Heart left ventricle (tissue), 13 donors: ENCODE data around the gene CD72.

Source experiments
- POLR2A ChIP-seq, 2 donors: fragments of 450-650 bp; IDR thresholded peaks; one replicate each; pipeline ENCODE4 v1.6.1; 2017; ENCODE audit warnings: antibody characterized with exemption in 2 of 2, mild to moderate bottlenecking in 2 of 2, moderate library complexity in 2 of 2
- TF ChIP-seq, protein P1 (sequence below), 12 donors: fragments of 200-600 bp; sonication (generic) in 4 of 12; IDR thresholded peaks; one replicate each; pipeline versions ENCODE4 v1.5.0 to v1.8.0; 2018 to 2022; ENCODE audit warnings: antibody characterized with exemption in 12 of 12, mild to moderate bottlenecking in 5 of 12
- donor health status: ischemic (EF 13 %, LVEDD 7.1; RV severe dilation, severe dysfunction).
- donor health status: DM: no; HTN: yes; CAD: no.
- donor health status: DM: no; HTN: no; CAD: no.
- donor health status: ischemic (EF 25% LVEDD 6.9; RV normal size, moderate dysfunction).
- donor health status: ischemic (EF 25% LVEDD 5.7; RV mildly dilated, moderate dysfunction).
- donor health status: ischemic (EF 35%, LVEDD 5.7; RV mildly dilated, moderate dysfunction).
- donor health status: nonischemic (EF 11% LVEDD 7.7; RV severe dilation, severe dysfunction).
- donor health status: DM: yes; HTN: yes; CAD: no.
- donor health status: PGD.
- donor health status: ischemic (EF 29% LVEDD 5.4; RV normal size, mild dysfunction).
- donor health status: nonischemic (EF 23%, LVEDD 6.1; RV moderate dilation, normal function).

DNA sequence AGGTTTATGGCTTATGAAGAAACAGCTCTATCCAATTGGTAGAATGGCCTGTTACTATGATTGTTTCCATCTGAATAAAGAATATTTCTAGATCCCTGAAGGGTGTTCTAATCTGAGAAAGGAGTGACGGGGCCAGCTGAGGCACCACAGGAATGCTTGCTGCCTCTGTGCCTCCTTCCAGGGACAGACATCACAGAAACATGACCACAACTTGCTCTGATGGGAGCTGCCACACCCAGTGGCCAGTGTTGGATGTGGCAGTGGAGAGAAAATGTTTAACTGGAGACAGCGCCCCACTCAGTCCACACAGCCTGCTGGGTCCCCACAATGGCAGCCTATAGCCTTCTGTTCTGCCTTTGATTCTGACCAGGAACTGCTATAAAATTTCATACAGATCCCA, 51.8 kb downstream of the CD72 start:
- TF ChIP-seq, protein P1, sequence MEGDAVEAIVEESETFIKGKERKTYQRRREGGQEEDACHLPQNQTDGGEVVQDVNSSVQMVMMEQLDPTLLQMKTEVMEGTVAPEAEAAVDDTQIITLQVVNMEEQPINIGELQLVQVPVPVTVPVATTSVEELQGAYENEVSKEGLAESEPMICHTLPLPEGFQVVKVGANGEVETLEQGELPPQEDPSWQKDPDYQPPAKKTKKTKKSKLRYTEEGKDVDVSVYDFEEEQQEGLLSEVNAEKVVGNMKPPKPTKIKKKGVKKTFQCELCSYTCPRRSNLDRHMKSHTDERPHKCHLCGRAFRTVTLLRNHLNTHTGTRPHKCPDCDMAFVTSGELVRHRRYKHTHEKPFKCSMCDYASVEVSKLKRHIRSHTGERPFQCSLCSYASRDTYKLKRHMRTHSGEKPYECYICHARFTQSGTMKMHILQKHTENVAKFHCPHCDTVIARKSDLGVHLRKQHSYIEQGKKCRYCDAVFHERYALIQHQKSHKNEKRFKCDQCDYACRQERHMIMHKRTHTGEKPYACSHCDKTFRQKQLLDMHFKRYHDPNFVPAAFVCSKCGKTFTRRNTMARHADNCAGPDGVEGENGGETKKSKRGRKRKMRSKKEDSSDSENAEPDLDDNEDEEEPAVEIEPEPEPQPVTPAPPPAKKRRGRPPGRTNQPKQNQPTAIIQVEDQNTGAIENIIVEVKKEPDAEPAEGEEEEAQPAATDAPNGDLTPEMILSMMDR (IDR thresholded peaks at IDR 0.05): no peak
- TF ChIP-seq POLR2A (IDR thresholded peaks at IDR 0.05): no peak
